ENCODE measurements around the gene PHF21B. TPM values are rescaled to one million over a fixed set of nuclear protein-coding genes. Genes with fewer than 3 reads are reported as not detected.

PHF21B gene
- total and polyA plus RNA-seq, 2 of the 8 experiments (the other 6 are each of a cell fraction or from before 2014, with no cell fraction given) = 19.3 to 68.1 TPM

- H3K4ac ChIP-seq (replicated peaks; ENCODE audit: insufficient read length, low read depth, low read length) = no peak overlapping the region
- H2BK12ac ChIP-seq (ENCODE audit: low read depth, low read length) = no peak overlapping the region
- peak overlapping the region; percentile 58; the same call in 1 of the 2 replicates for H3K27ac ChIP-seq (ENCODE audit: low read depth, low read length)
- H4K5ac ChIP-seq (ENCODE audit: insufficient read length, low read depth, low read length) = no peak overlapping the region
- peak overlapping the region; percentile 50 for H2BK5ac ChIP-seq (ENCODE audit: low read depth, low read length)
- ChIA-PET CTCF (ENCODE audit: partially characterized antibody) (interaction anchor here (1.3 to 1.9 kb wide), 2 partner anchors 23 to 64 kb away, joined by 3 to 6 read pairs; no protein-coding TSS in a partner anchor), POLR2A (ENCODE audit: partially characterized antibody) (interaction anchor here (0.5 to 11.3 kb wide), 7 partner anchors 7 to 84 kb away, joined by 3 to 224 read pairs (median 6); partner anchors contain the start of gene PHF21B)
- no peak for FAIRE-seq
- H2BK15ac ChIP-seq (ENCODE audit: low read length) = no peak overlapping the region
- no peaks in the 10 kb centered on the region for H3K23me2 ChIP-seq (ENCODE audit: low read depth, low read length)
- H3K9ac ChIP-seq (replicated peaks in 1 of 4; ENCODE audit: extremely low read depth in 1 of 4, low read depth in 3 of 4, low read length in 3 of 4) = no peak overlapping the region
- peaks cover 6 to 79% (median 17%) of the 10 kb centered on the region in 4 experiments for H3K36me3 ChIP-seq (ENCODE audit: control insufficient read depth in 2 of 4, insufficient read depth in 4 of 4, low read length in 3 of 4)
- H3K4me1 ChIP-seq (replicated peaks in 1 of 4; ENCODE audit: control insufficient read depth in 3 of 4, insufficient read depth in 4 of 4, low read length in 3 of 4) = peaks cover 0 to 28% (median 12%) of the 10 kb centered on the region in 4 experiments; a peak in 6 of 7 replicates
- peaks cover 34 to 68% of the 10 kb centered on the region in 2 experiments for H4K20me1 ChIP-seq (replicated peaks in 1 of 2; ENCODE audit: control insufficient read depth in 1 of 2, insufficient read depth in 2 of 2, low read length in 2 of 2)
- H2BK120ac ChIP-seq (replicated peaks; ENCODE audit: low read depth, low read length) = no peak overlapping the region
- no peak overlapping the region for H3K23ac ChIP-seq (ENCODE audit: insufficient read length)
- H2AFZ ChIP-seq (ENCODE audit: low read length) = no peak overlapping the region
- H3K79me1 ChIP-seq (ENCODE audit: low read depth, low read length) = peaks cover 30% of the 10 kb centered on the region
- no peaks in the 10 kb centered on the region for H3K9me3 ChIP-seq (ENCODE audit: insufficient read depth in 2 of 2, low read depth in 1 of 2, low read length in 1 of 2)
- no peak overlapping the region for H3K4me3 ChIP-seq (ENCODE audit: extremely low read depth in 1 of 4, insufficient read depth in 2 of 4, low read depth in 3 of 4, low read length in 4 of 4)
- no peaks in the 10 kb centered on the region for H3K27me3 ChIP-seq (replicated peaks in 1 of 4; ENCODE audit: control insufficient read depth in 3 of 4, extremely low read depth in 1 of 4, insufficient read depth in 3 of 4, low read length in 3 of 4)
- WGBS, 2 experiments (ENCODE audit: extremely low coverage in 1 of 2, insufficient coverage in 1 of 2, insufficient read length in 1 of 2, insufficient replicate concordance in 2 of 2, low coverage in 1 of 2, low lambda C conversion rate in 2 of 2, missing lambda C conversion rate in 1 of 2) = 82% methylated on average over 14 of the region's 15 CpGs; no CpG with 5 or more reads in 1 of the 2 experiments
- H2AK5ac ChIP-seq (ENCODE audit: low read depth, low read length) = no peak overlapping the region
- peaks cover 62 to 100% of the 10 kb centered on the region in 2 experiments for H3K79me2 ChIP-seq (ENCODE audit: control insufficient read depth in 1 of 2, insufficient read depth in 2 of 2, low read length in 2 of 2)
- H4K8ac ChIP-seq (ENCODE audit: extremely low read depth, insufficient read depth, low read length) = no peak overlapping the region
- no peak overlapping the region for H3K14ac ChIP-seq (ENCODE audit: insufficient read length)
- H3K4me2 ChIP-seq (ENCODE audit: insufficient read depth in 1 of 2, low read depth in 2 of 2, low read length in 2 of 2) = no peak overlapping the region
- H2BK20ac ChIP-seq (ENCODE audit: low read length) = no peak overlapping the region
- no peak overlapping the region for H3K56ac ChIP-seq (replicated peaks; ENCODE audit: insufficient read length, low read depth, low read length)
- DNase-seq (ENCODE audit: low read depth in 1 of 2, low spot score in 2 of 2) = no peak
- no peak overlapping the region for H3K18ac ChIP-seq (ENCODE audit: extremely low read depth, low read length)
- H4K91ac ChIP-seq (replicated peaks; ENCODE audit: insufficient read length, low read length) = peak overlapping the region; percentile 30
- TF ChIP-seq TAF7 (optimal IDR thresholded peaks at IDR 0.05; ENCODE audit: borderline replicate concordance, low read depth, low read length) = no peak
- no peak for TF ChIP-seq SAP30 (IDR thresholded peaks at IDR 0.05; ENCODE audit: insufficient read depth, insufficient replicate concordance, low read length)
- TF ChIP-seq POU5F1 (IDR thresholded peaks at IDR 0.05; ENCODE audit: low read depth, low read length) = no peak
- no peak for TF ChIP-seq TEAD4 (IDR thresholded peaks at IDR 0.05; ENCODE audit: low read depth, low read length)
- no peak for TF ChIP-seq KDM1A (IDR thresholded peaks at IDR 0.05; ENCODE audit: borderline replicate concordance, low read length)
- no peak for TF ChIP-seq RBBP5 (IDR thresholded peaks at IDR 0.05; ENCODE audit: borderline replicate concordance, low read depth, low read length)
- TF ChIP-seq KDM4A (IDR thresholded peaks at IDR 0.05; ENCODE audit: low read depth, low read length, severe bottlenecking) = no peak
- no peak for TF ChIP-seq NRF1 (IDR thresholded peaks at IDR 0.05; ENCODE audit: low read depth, low read length)
- TF ChIP-seq ATF3 (IDR thresholded peaks at IDR 0.05; ENCODE audit: insufficient read depth, low read depth, low read length) = no peak
- TF ChIP-seq CREB1 (IDR thresholded peaks at IDR 0.05) = no peak
- TF ChIP-seq MAX (IDR thresholded peaks at IDR 0.05) = no peak
- no peak for TF ChIP-seq POLR2AphosphoS5 (IDR thresholded peaks at IDR 0.05; ENCODE audit: low read depth, low read length)
Measured at GRCh38 chr22:44999231-44999630, 10.6 kb downstream of the PHF21B start.

Data from H1 (cell line).